Measurements from ENCODE around the gene STIP1. TPM values are rescaled to one million over a fixed set of nuclear protein-coding genes. Genes with fewer than 3 reads are reported as not detected.

Gene STIP1
- total RNA-seq, 1 experiment from 2014 or later, result 557 TPM

DNA sequence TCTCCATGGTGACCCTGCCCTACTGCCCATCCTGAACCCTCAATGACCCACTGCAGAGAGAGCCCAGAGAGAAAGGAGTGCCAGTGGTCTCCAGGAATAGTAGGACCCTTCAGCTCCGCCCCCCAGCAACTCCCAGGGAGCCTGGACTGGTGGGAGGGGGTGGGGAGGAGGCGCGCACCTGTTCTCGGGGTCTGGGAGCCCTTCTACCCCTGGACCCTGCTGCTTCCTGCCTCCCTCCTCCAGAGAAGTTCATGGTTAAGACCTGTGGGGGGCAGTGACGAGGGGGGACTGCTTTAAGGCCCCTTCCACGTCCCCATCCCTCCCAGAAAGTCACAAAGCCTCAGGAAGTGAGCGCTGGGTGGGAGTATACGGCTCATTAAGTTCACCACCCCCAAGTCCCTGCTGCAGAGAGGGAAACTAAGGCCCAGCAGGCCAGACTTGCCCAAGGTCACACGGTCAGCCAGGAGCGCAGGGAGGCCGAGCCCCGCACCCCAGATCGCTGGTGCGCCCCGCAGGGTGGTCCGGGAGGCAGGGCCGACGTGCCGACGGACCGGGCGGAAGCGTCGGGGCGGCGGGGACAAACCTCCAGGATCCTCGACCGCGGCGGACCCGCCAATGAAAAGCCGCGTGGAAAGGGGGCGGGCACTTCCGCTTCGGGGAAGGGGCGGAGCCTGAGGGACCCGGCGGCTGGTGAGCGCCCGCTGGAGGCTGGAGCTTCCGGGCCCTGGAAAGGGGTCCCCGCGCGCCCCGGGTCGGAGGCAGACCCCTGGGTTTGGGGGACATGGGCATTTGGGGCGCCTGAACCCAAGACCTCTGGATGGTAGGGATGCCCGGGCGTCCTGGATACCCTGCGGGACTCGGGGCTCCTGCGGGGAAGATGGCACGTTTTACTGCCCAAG is 39.9 kb downstream of the STIP1 start, which contains the start of the genes NUDT22 and TRPT1:
Gene NUDT22, plus strand, starts transcription at position 667 of the 899 bp plus-strand sequence. CDS start 379 bp downstream, outside the sequence.
Gene TRPT1, minus strand, starts transcription at position 579 of the 899 bp plus-strand sequence. Its CDS starts 326 bp downstream, at position 253.
- Histone ChIP-seq H2AFZ (ENCODE audit: low read length) (peak within 1 kb of the TSS; percentile 92), H3K27me3 (ENCODE audit: low read length) (no peaks in the 10 kb centered on the region), H3K4me1 (ENCODE audit: insufficient read depth, low read length) (peaks cover 35% of the 10 kb centered on the region), H3K9me2 (replicated peaks; ENCODE audit: low read length) (no peaks in the 10 kb centered on the region), H4K20me1 (ENCODE audit: low read length) (no peaks in the 10 kb centered on the region), H3K4me2 (ENCODE audit: low read length) (peak within 1 kb of the TSS; percentile 97), H3K9me3 (ENCODE audit: low read length) (no peaks in the 10 kb centered on the region), H3K36me3 (ENCODE audit: low read depth, low read length) (0 out of 2 replicates have a peak, but pooled peaks cover 3% of the 10 kb centered on the region), H3K79me2 (ENCODE audit: low read length) (peaks cover 23% of the 10 kb centered on the region), H3K9ac (ENCODE audit: low read length) (peak within 1 kb of the TSS; percentile 79), H3F3A (ENCODE audit: low read length, unreplicated experiment) (no peaks in the 10 kb centered on the region), H3K27ac (ENCODE audit: low read length) (no peak within 1 kb of the TSS), H3K4me3 (ENCODE audit: low read length) (peak within 1 kb of the TSS; percentile 83)
- ATAC-seq, result peak; percentile 68
- peak; percentile 88 for DNase-seq
- BruUV-seq (replicated peaks), result TSS peak; percentile 62
- no peak for TF ChIP-seq EZH2 (IDR thresholded peaks at IDR 0.05; ENCODE audit: low read length, unreplicated experiment)
- TF ChIP-seq, protein P1, sequence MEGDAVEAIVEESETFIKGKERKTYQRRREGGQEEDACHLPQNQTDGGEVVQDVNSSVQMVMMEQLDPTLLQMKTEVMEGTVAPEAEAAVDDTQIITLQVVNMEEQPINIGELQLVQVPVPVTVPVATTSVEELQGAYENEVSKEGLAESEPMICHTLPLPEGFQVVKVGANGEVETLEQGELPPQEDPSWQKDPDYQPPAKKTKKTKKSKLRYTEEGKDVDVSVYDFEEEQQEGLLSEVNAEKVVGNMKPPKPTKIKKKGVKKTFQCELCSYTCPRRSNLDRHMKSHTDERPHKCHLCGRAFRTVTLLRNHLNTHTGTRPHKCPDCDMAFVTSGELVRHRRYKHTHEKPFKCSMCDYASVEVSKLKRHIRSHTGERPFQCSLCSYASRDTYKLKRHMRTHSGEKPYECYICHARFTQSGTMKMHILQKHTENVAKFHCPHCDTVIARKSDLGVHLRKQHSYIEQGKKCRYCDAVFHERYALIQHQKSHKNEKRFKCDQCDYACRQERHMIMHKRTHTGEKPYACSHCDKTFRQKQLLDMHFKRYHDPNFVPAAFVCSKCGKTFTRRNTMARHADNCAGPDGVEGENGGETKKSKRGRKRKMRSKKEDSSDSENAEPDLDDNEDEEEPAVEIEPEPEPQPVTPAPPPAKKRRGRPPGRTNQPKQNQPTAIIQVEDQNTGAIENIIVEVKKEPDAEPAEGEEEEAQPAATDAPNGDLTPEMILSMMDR (conservative IDR thresholded peaks at IDR 0.05; ENCODE audit: low read depth, low read length), result peak; percentile 49
- intact Hi-C loops (cut with micrococcal nuclease), result loop anchor here (1.0 kb wide), 1 partner anchor 22 kb away; no protein-coding TSS in a partner anchor
- CTCF ChIA-PET, result interaction anchor here (0.7 to 2.0 kb wide), 2 partner anchors 21 to 424 kb away, joined by 3 to 9 read pairs; no protein-coding TSS in a partner anchor
- POLR2A ChIA-PET (ENCODE audit: unreplicated experiment), result interaction anchor here (1.2 kb wide), 1 partner anchor 19 kb away, joined by 5 read pairs; no protein-coding TSS in a partner anchor

DNA sequence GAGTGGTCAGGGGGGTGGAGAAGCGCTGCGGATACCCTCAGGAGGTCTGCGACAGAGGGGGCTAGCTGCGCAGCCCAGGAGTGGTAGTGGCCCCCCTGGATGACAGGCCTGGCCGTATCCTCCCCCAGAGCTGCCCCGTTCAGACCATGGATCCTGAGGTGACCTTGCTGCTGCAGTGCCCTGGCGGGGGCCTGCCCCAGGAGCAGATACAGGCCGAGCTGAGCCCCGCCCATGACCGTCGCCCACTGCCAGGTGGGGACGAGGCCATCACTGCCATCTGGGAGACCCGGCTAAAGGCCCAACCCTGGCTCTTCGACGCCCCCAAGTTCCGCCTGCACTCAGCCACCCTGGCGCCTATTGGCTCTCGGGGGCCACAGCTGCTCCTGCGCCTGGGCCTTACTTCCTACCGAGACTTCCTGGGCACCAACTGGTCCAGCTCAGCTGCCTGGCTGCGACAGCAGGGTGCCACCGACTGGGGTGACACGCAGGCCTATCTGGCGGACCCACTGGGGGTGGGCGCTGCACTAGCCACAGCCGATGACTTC is 40.6 kb downstream of the STIP1 start:
- Histone ChIP-seq H2AFZ (ENCODE audit: low read length) (peak overlapping the region; percentile 92), H3K9ac (ENCODE audit: low read length) (peak overlapping the region; percentile 79), H3K4me1 (ENCODE audit: insufficient read depth, low read length) (peaks cover 39% of the 10 kb centered on the region), H3K9me2 (replicated peaks; ENCODE audit: low read length) (no peaks in the 10 kb centered on the region), H3F3A (ENCODE audit: low read length, unreplicated experiment) (no peaks in the 10 kb centered on the region), H3K79me2 (ENCODE audit: low read length) (peaks cover 25% of the 10 kb centered on the region), H3K36me3 (ENCODE audit: low read depth, low read length) (0 out of 2 replicates have a peak, but pooled peaks cover 3% of the 10 kb centered on the region), H3K27ac (ENCODE audit: low read length) (no peak overlapping the region), H3K9me3 (ENCODE audit: low read length) (no peaks in the 10 kb centered on the region), H3K4me3 (ENCODE audit: low read length) (peak overlapping the region; percentile 83), H4K20me1 (ENCODE audit: low read length) (no peaks in the 10 kb centered on the region), H3K4me2 (ENCODE audit: low read length) (peak overlapping the region; percentile 97), H3K27me3 (ENCODE audit: low read length) (no peaks in the 10 kb centered on the region)
- ChIA-PET POLR2A (ENCODE audit: unreplicated experiment) (interaction anchor here (0.7 to 1.2 kb wide), 2 partner anchors 17 to 19 kb away, joined by 3 to 5 read pairs; no protein-coding TSS in a partner anchor), CTCF (interaction anchor here (0.7 to 2.0 kb wide), 3 partner anchors 22 to 423 kb away, joined by 3 to 9 read pairs (median 3); no protein-coding TSS in a partner anchor)
- TF ChIP-seq EZH2 (IDR thresholded peaks at IDR 0.05; ENCODE audit: low read length, unreplicated experiment), result no peak
- TF ChIP-seq, protein P1 (conservative IDR thresholded peaks at IDR 0.05; ENCODE audit: low read depth, low read length), result no peak
- TF ChIP-seq EZH2phosphoT487 (IDR thresholded peaks at IDR 0.05; ENCODE audit: borderline replicate concordance, low read length), result no peak
- peak; percentile 36 for ATAC-seq
- peak; percentile 47 for DNase-seq
- BruUV-seq (replicated peaks), result TSS peak; percentile 70
- intact Hi-C loops (cut with micrococcal nuclease), result loop anchor here (1.0 kb wide), 1 partner anchor 22 kb away; no protein-coding TSS in a partner anchor
